Right atrium auricular region (tissue), 2 donors: ENCODE data around the gene PRICKLE4. TPM values are rescaled to one million over a fixed set of nuclear protein-coding genes. Genes with fewer than 3 reads are reported as not detected.
"Not testable (repeated sequence)": the region's sequence is repeated elsewhere in the genome, so short reads cannot be mapped to it uniquely, and the experiment has no call there.

ENCODE experiments used
- DNase-seq: peaks from one replicate; pipeline ENCODE4 v3.0.0-alpha.2; 2019; ENCODE audit warnings: low spot score
- H3K27ac ChIP-seq, 2 donors: fragments of 200-600 bp; sonication (generic); 1 replicate in 1 of 2; 2 replicates in 1 of 2; pipeline ENCODE4 v1.5.1; 2016 to 2019
- H3K27me3 ChIP-seq, 2 donors: fragments of 200-600 bp; sonication (generic); one replicate each; pipeline versions ENCODE4 v1.5.1 to v1.6.0; 2017 to 2019
- H3K36me3 ChIP-seq: fragments of 200-600 bp; sonication (generic); one replicate; pipeline ENCODE4 v1.5.1; 2016
- H3K4me1 ChIP-seq, 2 donors: fragments of 200-600 bp; sonication (generic); one replicate each; pipeline versions ENCODE4 v1.5.1 to v1.6.0; 2017 to 2019
- H3K4me3 ChIP-seq, 2 donors: fragments of 200-600 bp; sonication (generic); 1 replicate in 1 of 2; 2 replicates in 1 of 2; pipeline ENCODE4 v1.5.1; 2017 to 2019; ENCODE audit warnings: mild to moderate bottlenecking in 1 of 2, moderate library complexity in 1 of 2
- H3K9me3 ChIP-seq, 2 donors: fragments of 200-600 bp; sonication (generic); one replicate each; pipeline ENCODE4 v1.5.1; 2019
- total RNA-seq, 2 donors: library from RNA; depleted of rRNA; stranded (reverse); fragments of >200 nt; gene quantifications; one replicate each; pipeline ENCODE4 v1.1.0, GENCODE V29; 2016
- TF ChIP-seq, protein P1 (sequence below), 2 donors: fragments of 200-600 bp; sonication (generic); IDR thresholded peaks; one replicate each; pipeline ENCODE4 v1.5.1; 2019; ENCODE audit warnings: antibody characterized with exemption in 2 of 2

Gene PRICKLE4
- total RNA-seq, 2 donors from 2014 or later, result 4.3 to 5.6 TPM

DNA sequence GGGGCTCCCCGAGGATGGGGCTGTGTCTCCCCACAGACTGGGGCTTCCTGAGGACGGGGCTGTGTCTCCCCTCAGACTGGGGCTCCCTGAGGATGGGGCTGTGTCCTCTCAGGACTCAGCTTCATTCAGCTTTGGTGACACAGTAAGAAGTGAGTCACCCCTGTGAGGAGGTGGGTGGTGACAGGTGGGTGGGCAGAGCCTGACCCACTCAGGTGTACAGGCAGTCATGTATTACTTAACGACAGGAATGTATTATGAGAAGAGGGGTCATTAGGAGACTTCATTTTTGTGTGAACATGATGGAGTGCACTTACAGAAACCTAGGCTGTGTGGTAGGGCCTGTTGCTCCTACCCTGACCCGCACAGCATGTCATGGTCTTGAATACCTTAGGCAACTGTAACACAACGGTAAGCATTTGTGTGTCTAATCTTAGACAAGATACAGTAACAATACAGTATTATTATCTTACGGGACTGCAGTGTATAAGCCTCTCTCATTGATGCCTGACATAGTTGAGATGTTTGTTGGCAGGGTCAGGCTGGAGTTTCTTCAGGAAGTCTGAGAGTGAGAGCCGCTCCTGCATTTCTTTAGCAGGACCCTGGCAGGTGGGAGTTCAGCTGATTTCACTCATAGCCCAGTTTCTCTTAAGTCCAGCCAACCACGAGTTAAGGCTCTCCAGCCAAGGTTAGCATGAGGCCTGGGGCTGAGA, 22.5 kb upstream of the PRICKLE4 start:
- TF ChIP-seq, protein P1, sequence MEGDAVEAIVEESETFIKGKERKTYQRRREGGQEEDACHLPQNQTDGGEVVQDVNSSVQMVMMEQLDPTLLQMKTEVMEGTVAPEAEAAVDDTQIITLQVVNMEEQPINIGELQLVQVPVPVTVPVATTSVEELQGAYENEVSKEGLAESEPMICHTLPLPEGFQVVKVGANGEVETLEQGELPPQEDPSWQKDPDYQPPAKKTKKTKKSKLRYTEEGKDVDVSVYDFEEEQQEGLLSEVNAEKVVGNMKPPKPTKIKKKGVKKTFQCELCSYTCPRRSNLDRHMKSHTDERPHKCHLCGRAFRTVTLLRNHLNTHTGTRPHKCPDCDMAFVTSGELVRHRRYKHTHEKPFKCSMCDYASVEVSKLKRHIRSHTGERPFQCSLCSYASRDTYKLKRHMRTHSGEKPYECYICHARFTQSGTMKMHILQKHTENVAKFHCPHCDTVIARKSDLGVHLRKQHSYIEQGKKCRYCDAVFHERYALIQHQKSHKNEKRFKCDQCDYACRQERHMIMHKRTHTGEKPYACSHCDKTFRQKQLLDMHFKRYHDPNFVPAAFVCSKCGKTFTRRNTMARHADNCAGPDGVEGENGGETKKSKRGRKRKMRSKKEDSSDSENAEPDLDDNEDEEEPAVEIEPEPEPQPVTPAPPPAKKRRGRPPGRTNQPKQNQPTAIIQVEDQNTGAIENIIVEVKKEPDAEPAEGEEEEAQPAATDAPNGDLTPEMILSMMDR (IDR thresholded peaks at IDR 0.05), result no peak
- Histone ChIP-seq H3K36me3 (no peaks in the 10 kb centered on the region), H3K9me3 (no peaks in the 10 kb centered on the region), H3K27ac (no peak overlapping the region), H3K27me3 (no peaks in the 10 kb centered on the region), H3K4me3 (no peak overlapping the region), H3K4me1 (no peaks in the 10 kb centered on the region)
- no peak for DNase-seq

DNA sequence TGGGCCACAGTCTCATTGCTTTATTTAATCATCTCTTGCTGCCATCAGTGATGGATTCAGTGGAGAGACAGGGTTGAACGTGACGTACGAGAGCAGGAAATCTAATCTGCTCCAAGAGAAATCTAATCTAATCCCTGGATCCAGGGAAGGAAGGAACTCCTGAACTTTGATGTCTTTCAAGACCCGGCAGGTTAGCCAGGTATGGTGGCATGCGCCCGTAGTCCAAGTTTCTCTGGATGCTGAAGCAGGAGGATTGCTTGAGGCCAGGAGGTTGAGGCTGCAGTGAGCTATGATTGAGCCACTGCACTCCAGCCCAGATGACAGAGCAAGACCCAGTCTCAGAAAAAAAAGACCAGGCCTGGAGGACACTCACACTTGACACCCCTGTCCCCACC, 21.9 kb upstream of the PRICKLE4 start:
- no peak for DNase-seq
- no peaks in the 10 kb centered on the region for H3K27me3 ChIP-seq
- no peak overlapping the region for H3K27ac ChIP-seq
- H3K9me3 ChIP-seq, result no peaks in the 10 kb centered on the region
- no peaks in the 10 kb centered on the region for H3K4me1 ChIP-seq
- TF ChIP-seq, protein P1 (IDR thresholded peaks at IDR 0.05), result no peak
- H3K36me3 ChIP-seq, result no peaks in the 10 kb centered on the region
- H3K4me3 ChIP-seq, result no peak overlapping the region

DNA sequence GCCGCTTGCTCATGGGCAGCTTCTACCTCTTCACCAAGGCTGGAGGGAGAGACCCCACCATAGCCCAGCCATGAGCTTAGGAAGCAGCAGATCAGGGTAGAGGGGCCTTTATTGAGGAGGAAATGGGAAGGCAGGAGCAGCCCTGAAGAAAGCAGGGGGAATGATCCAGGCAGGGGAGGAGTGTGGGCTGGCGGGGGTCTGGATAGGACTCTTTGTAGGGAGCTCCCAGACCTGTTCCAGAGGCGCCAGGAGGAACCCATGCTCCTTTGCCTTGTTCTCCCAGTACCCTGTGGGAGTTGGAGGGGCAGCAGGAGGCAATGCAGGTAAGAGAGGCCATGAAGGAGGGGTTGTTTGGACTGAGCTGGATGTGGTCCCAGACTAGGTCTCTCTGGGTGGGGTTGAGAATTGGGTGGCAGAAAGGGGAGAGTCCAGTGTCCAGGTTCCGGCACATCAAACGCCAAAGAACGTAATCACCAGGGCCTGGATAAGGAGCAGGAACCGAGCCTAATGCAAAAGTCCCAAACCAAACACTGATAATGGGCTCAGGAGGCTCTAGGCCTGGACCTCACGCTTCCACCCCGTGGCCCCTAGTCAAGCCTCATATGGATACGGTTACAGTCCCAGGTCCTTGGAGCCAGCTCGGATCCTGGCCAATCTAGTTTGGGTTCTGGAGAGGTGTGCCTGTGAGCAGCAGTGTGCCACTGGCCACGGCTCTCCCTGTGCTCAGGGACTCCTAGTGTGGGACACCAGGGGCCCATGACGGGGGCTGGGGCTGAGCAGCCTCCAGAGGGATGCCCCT, 21.3 kb upstream of the PRICKLE4 start:
- Histone ChIP-seq H3K36me3 (no peaks in the 10 kb centered on the region), H3K4me3 (no peak overlapping the region), H3K4me1 (no peaks in the 10 kb centered on the region), H3K27me3 (no peaks in the 10 kb centered on the region), H3K27ac (no peak overlapping the region), H3K9me3 (no peaks in the 10 kb centered on the region)
- TF ChIP-seq, protein P1 (IDR thresholded peaks at IDR 0.05), result no peak
- DNase-seq, result no peak

DNA sequence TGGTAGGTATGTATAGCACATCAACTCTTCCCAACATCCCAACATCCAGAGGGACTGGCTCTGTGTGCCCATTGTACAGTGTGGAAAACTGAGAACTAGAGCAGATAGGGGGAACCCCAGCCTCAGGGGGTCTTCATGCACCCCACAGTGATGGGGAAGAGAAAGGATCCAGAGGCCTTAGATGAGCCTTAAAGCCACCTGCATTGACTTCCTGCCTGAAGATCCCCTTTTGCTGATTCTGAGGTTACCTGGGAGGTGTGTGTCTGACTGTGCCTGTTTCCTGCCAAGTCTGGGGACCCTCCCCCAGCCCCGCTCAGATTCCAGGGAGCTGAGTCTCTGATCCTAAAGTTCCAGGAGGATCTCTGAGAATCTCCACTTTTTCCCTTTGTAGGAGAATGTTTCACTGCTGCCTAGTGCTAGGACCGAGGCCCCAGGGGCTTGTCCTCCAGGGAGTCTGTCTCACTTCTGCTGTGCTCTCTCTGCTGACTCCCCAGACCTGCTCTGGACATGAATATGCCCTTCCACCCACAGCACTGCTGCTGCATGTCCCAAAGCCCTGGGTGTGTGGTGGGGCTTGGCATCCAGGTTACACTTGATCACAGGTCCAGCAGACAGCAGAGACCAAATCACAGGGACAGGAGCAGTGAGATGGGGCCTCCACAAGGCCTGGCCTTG, 20.5 kb upstream of the PRICKLE4 start:
- DNase-seq, result no peak

DNA sequence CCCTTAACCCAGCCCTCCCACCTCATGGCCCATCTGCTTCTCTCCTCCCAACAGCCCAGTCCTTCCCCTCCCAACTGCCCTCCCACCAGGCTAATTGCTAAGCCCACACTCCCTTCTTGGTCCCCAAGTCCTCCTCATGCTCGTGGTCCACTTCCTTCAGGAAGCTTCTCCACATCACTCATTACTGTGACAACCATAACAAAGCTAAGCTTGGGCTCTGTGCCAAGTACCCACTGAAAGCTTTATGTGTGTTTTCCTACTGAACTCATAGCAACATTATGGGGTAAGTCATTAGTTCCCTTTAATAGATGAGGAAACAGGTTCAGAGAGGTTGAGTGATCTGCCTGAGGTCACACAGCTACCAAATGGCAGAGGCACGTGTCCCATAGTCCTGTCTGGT, 17.1 kb upstream of the PRICKLE4 start:
- DNase-seq, result no peak
- Histone ChIP-seq H3K4me1 (peaks cover 0 to 17% of the 10 kb centered on the region in 2 donors), H3K27ac (no peak overlapping the region), H3K4me3 (no peak overlapping the region), H3K9me3 (no peaks in the 10 kb centered on the region), H3K36me3 (no peaks in the 10 kb centered on the region), H3K27me3 (no peaks in the 10 kb centered on the region)
- TF ChIP-seq, protein P1 (IDR thresholded peaks at IDR 0.05), result no peak

More for the DNA sequence above, 20.5 kb upstream of the PRICKLE4 start:
- no peak overlapping the region for H3K4me3 ChIP-seq
- TF ChIP-seq, protein P1 (IDR thresholded peaks at IDR 0.05), result no peak
- H3K27ac ChIP-seq, result no peak overlapping the region
- no peaks in the 10 kb centered on the region for H3K36me3 ChIP-seq
- no peaks in the 10 kb centered on the region for H3K4me1 ChIP-seq
- H3K27me3 ChIP-seq, result no peaks in the 10 kb centered on the region
- no peaks in the 10 kb centered on the region for H3K9me3 ChIP-seq

DNA sequence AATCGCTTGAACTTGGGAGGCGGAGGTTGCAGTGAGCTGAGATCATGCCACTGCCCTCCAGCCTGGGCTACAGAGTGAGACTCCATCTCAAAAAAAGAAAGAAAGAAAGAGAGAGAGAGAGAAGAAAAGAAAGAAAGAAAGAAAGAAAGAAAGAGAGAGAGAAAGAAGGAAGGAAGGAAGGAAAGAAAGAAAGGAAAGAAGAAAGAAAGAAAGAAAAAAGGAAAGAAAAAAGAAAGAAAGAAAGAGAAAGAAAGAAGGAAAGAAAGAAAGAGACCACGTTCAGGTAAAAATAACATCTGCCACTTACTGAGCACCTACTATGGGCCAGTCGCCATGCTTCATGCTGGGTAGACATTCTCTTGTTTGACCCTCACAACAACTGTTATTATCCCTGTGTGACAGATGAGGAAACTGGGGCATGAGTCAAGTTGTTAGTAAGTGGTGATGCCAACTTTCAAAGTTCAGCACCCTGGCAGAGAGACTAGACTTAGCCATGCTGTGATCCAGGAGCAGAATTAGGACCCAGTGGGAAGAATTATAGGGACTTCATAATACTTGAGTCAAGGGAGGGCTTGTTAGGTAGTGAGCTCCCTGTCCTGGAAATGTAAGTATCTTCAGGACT, 14.4 kb upstream of the PRICKLE4 start:
- H3K9me3 ChIP-seq, DNase-seq, H3K27me3 ChIP-seq, H3K4me3 ChIP-seq: not testable (repeated sequence)
- H3K4me1 ChIP-seq, result peaks cover 0 to 17% of the 10 kb centered on the region in 2 donors
- H3K36me3 ChIP-seq, result peaks cover 12% of the 10 kb centered on the region
- peak overlapping the region in 1 of 2 donors; percentile 55 for H3K27ac ChIP-seq
